H9 (cell line): Measurements from ENCODE around the gene ZNF205. TPM values are rescaled to one million over a fixed set of nuclear protein-coding genes. Genes with fewer than 3 reads are reported as not detected.

Experiments
- DNase-seq: peaks from one replicate; pipeline ENCODE4 v3.0.0-alpha.2; 2017
- H2AFZ ChIP-seq: one replicate; pipeline ENCODE4 v1.6.1; 2013; ENCODE audit warnings: mild to moderate bottlenecking, low read length, control low read depth, moderate library complexity
- H2AK5ac ChIP-seq: 2 replicates; pipeline ENCODE4 v1.6.1; 2013; ENCODE audit warnings: low read length, control low read depth, mixed read lengths; ENCODE audit not compliant: insufficient read length
- H2BK120ac ChIP-seq: one replicate; pipeline ENCODE4 v1.6.1; 2013; ENCODE audit warnings: low read depth, mild to moderate bottlenecking, low read length, control low read depth, inconsistent platforms; ENCODE audit not compliant: poor library complexity, severe bottlenecking
- H2BK12ac ChIP-seq: 2 replicates; pipeline ENCODE4 v1.6.1; 2013; ENCODE audit warnings: low read length, control low read depth, mixed read lengths, low read depth; ENCODE audit not compliant: insufficient read length
- H2BK15ac ChIP-seq: 2 replicates; pipeline ENCODE4 v1.6.1; 2013; ENCODE audit warnings: low read depth, low read length, control low read depth
- H2BK20ac ChIP-seq: one replicate; pipeline ENCODE4 v1.6.1; 2013; ENCODE audit warnings: low read depth, mild to moderate bottlenecking, low read length, control low read depth, inconsistent platforms; ENCODE audit not compliant: poor library complexity, severe bottlenecking
- H2BK5ac ChIP-seq: 2 replicates; pipeline ENCODE4 v1.6.1; 2013; ENCODE audit warnings: low read length, control low read depth, mixed read lengths; ENCODE audit not compliant: insufficient read length
- H3K14ac ChIP-seq: 2 replicates; pipeline ENCODE4 v1.6.1; 2013; ENCODE audit warnings: low read length, control low read depth; ENCODE audit not compliant: insufficient read depth
- H3K18ac ChIP-seq: 2 replicates; pipeline ENCODE4 v1.6.1; 2013; ENCODE audit warnings: low read depth, mild to moderate bottlenecking, mixed read lengths, low read length, control low read depth; ENCODE audit not compliant: insufficient read length
- H3K23ac ChIP-seq: 2 replicates; pipeline ENCODE4 v1.6.1; 2013; ENCODE audit warnings: low read length, control low read depth, mixed read lengths, low read depth; ENCODE audit not compliant: insufficient read length
- H3K23me2 ChIP-seq: 2 replicates; pipeline ENCODE4 v1.6.1; 2013; ENCODE audit warnings: low read depth, mild to moderate bottlenecking, mixed read lengths, low read length, control low read depth; ENCODE audit not compliant: insufficient read length, poor library complexity, severe bottlenecking
- H3K27ac ChIP-seq: 2 replicates; pipeline ENCODE4 v1.5.1; 2013; ENCODE audit warnings: low read length, control low read depth, mixed read lengths, low read depth; ENCODE audit not compliant: insufficient read length
- H3K27me3 ChIP-seq: 2 replicates; pipeline ENCODE4 v1.6.1; 2013; ENCODE audit warnings: low read length, control low read depth, inconsistent platforms; ENCODE audit not compliant: insufficient read depth
- H3K4ac ChIP-seq: 2 replicates; pipeline ENCODE4 v1.6.1; 2013; ENCODE audit warnings: low read depth, mild to moderate bottlenecking, control low read depth, inconsistent platforms, low read length, moderate library complexity
- H3K4me1 ChIP-seq: 2 replicates; pipeline ENCODE4 v1.6.1; 2013; ENCODE audit warnings: low read length, control low read depth, inconsistent platforms; ENCODE audit not compliant: insufficient read depth
- H3K4me2 ChIP-seq: 2 replicates; pipeline ENCODE4 v1.6.1; 2013; ENCODE audit warnings: low read length, control low read depth, mixed read lengths; ENCODE audit not compliant: insufficient read length, insufficient read depth
- H3K56ac ChIP-seq: 2 replicates; pipeline ENCODE4 v1.6.1; 2013; ENCODE audit warnings: low read depth, mild to moderate bottlenecking, mixed read lengths, low read length, control low read depth; ENCODE audit not compliant: insufficient read length
- H3K79me1 ChIP-seq: 2 replicates; pipeline ENCODE4 v1.6.1; 2013; ENCODE audit warnings: low read depth, mild to moderate bottlenecking, moderate library complexity, low read length, control low read depth, inconsistent platforms; ENCODE audit not compliant: insufficient read depth, poor library complexity, severe bottlenecking
- H3K79me2 ChIP-seq: 2 replicates; pipeline ENCODE4 v1.6.1; 2013; ENCODE audit warnings: low read length, control low read depth, inconsistent platforms; ENCODE audit not compliant: insufficient read depth
- H3K9ac ChIP-seq: 2 replicates; pipeline ENCODE4 v1.6.1; 2013; ENCODE audit warnings: low read length, control low read depth, mixed read lengths; ENCODE audit not compliant: insufficient read length; ENCODE audit errors: extremely low read depth
- H3K9me3 ChIP-seq: one replicate; pipeline ENCODE4 v1.6.1; 2013; ENCODE audit warnings: low read depth, low read length, inconsistent platforms; ENCODE audit not compliant: control insufficient read depth
- H3T11ph ChIP-seq: one replicate; pipeline ENCODE4 v1.6.1; 2013; ENCODE audit warnings: mild to moderate bottlenecking, low read length, control low read depth, inconsistent platforms
- H4K20me1 ChIP-seq: one replicate; pipeline ENCODE4 v1.6.1; 2013; ENCODE audit not compliant: control insufficient read depth, insufficient read length, insufficient read depth
- H4K5ac ChIP-seq: 2 replicates; pipeline ENCODE4 v1.6.1; 2013; ENCODE audit warnings: low read depth, mild to moderate bottlenecking, mixed read lengths, low read length, control low read depth; ENCODE audit not compliant: insufficient read length
- H4K8ac ChIP-seq: replicated peaks from 2 replicates; pipeline ENCODE4 v1.6.1; 2013; ENCODE audit warnings: low read length, control low read depth, mixed read lengths, low read depth; ENCODE audit not compliant: insufficient read length
- H4K91ac ChIP-seq: 2 replicates; pipeline ENCODE4 v1.6.1; 2013; ENCODE audit warnings: low read depth, mild to moderate bottlenecking, moderate library complexity, mixed read lengths, low read length, control low read depth; ENCODE audit not compliant: insufficient read length
- H3K27ac Mint-ChIP-seq, 3 experiments: 2 replicates in 2 of 3; 3 replicates in 1 of 3; pipeline ENCODE4 v1.8.0; 2020 to 2021; ENCODE audit warnings: mixed read lengths in 3 of 3, mild to moderate bottlenecking in 1 of 3, moderate library complexity in 1 of 3
- H3K27me3 Mint-ChIP-seq: 2 replicates; pipeline ENCODE4 v1.8.0; 2021; ENCODE audit warnings: low read depth, mild to moderate bottlenecking, moderate library complexity, mixed read lengths
- H3K36me3 Mint-ChIP-seq, 3 experiments: 2 replicates in 2 of 3; 3 replicates in 1 of 3; pipeline ENCODE4 v1.8.0; 2020 to 2021; ENCODE audit warnings: low read depth in 3 of 3, mixed read lengths in 3 of 3; ENCODE audit not compliant: insufficient read depth in 1 of 3
- H3K4me1 Mint-ChIP-seq, 2 experiments: 2 replicates each; pipeline ENCODE4 v1.8.0; 2020; ENCODE audit warnings: mixed read lengths in 2 of 2
- H3K4me3 Mint-ChIP-seq, 2 experiments: 2 replicates in 1 of 2; 3 replicates in 1 of 2; pipeline ENCODE4 v1.8.0; 2020 to 2021; ENCODE audit warnings: mild to moderate bottlenecking in 2 of 2, mixed read lengths in 2 of 2, moderate library complexity in 1 of 2
- H3K9me3 Mint-ChIP-seq, 2 experiments: 2 replicates in 1 of 2; 3 replicates in 1 of 2; pipeline ENCODE4 v1.8.0; 2020; ENCODE audit warnings: mild to moderate bottlenecking in 2 of 2, mixed read lengths in 2 of 2, moderate library complexity in 1 of 2
- WGBS: extraction: QIAGEN DNeasy Blood & Tissue Kit; methylation state at CpG from one replicate; pipeline ENCODE4 v1.1.7; 2013; ENCODE audit warnings: missing lambda C conversion rate, low lambda C conversion rate, mixed read lengths; ENCODE audit not compliant: insufficient read length; ENCODE audit errors: extremely low coverage; 5-methylcytosine and 5-hydroxymethylcytosine counted together
- total RNA-seq: library from RNA; stranded (reverse); gene quantifications from 2 replicates; pipeline ENCODE4 v1.2.1, GENCODE V29; 2021
- TF ChIP-seq, protein P1 (sequence below): fragments of 200-600 bp; sonication (generic); conservative IDR thresholded peaks from 3 replicates; pipeline ENCODE4 v1.8.0; 2021; ENCODE audit warnings: antibody characterized with exemption, mild to moderate bottlenecking

The ZNF205 gene
- total RNA-seq, 1 experiment from 2014 or later = 16.8 TPM

DNA sequence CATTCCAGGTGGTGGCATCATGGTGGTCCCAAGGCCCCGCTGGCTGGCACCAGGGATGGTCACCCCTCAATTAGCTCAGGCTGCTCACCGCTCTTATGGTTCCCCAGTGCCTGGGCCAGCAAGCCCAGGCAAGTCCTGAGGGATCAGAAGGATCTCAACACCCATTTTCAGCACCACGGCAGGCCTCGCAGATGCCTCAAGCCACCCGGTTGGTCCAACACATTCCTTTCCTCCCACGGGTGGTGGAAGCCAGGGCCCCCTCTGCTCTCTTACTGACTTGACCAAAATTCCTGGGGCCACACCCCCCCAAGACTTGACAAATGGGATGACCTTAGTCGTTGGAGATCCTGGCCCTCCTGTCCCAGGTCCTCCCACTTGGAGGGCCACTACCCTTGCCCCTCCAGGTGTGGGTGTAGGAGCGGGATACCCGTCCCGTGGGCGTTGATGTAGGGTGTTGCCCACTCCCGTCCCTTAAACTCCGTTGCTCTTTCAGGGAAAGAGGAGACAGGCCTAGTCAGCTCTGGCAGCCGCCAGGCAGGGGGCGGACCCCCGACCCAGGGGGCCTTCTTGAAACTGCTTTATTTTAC is 5.9 kb downstream of the ZNF205 start:
- Histone ChIP-seq H4K5ac (no peak overlapping the region), H3K14ac (no peak overlapping the region), H3T11ph (no peak overlapping the region), H2BK5ac (no peak overlapping the region), H3K27ac (no peak overlapping the region), H3K9me3 (no peaks in the 10 kb centered on the region), H4K8ac (no peak overlapping the region), H3K79me2 (no peaks in the 10 kb centered on the region), H4K20me1 (no peaks in the 10 kb centered on the region), H3K4me2 (no peak overlapping the region), H3K23ac (no peak overlapping the region), H3K4me1 (no peaks in the 10 kb centered on the region), H2BK15ac (no peak overlapping the region), H2AFZ (no peak overlapping the region), H2AK5ac (no peak overlapping the region), H3K27me3 (no peaks in the 10 kb centered on the region), H3K56ac (no peak overlapping the region), H2BK20ac (no peak overlapping the region), H2BK120ac (no peak overlapping the region), H3K4ac (no peak overlapping the region), H3K9ac (no peak overlapping the region), H4K91ac (no peak overlapping the region), H3K79me1 (peaks cover 2% of the 10 kb centered on the region), H2BK12ac (no peak overlapping the region), H3K18ac (no peak overlapping the region), H3K23me2 (no peaks in the 10 kb centered on the region)
- H3K27me3 Mint-ChIP-seq = no peaks in the 10 kb centered on the region; the same call in 1 of the 2 replicates
- WGBS = no CpG with 5 or more reads among the region's 16 CpGs
- no peak overlapping the region for H3K4me3 Mint-ChIP-seq
- peaks cover 14 to 45% (median 30%) of the 10 kb centered on the region in 3 experiments for H3K36me3 Mint-ChIP-seq
- peak overlapping the region in 1 of 3 experiments; percentile 44; a peak in 1 of 7 replicates for H3K27ac Mint-ChIP-seq
- TF ChIP-seq, protein P1, sequence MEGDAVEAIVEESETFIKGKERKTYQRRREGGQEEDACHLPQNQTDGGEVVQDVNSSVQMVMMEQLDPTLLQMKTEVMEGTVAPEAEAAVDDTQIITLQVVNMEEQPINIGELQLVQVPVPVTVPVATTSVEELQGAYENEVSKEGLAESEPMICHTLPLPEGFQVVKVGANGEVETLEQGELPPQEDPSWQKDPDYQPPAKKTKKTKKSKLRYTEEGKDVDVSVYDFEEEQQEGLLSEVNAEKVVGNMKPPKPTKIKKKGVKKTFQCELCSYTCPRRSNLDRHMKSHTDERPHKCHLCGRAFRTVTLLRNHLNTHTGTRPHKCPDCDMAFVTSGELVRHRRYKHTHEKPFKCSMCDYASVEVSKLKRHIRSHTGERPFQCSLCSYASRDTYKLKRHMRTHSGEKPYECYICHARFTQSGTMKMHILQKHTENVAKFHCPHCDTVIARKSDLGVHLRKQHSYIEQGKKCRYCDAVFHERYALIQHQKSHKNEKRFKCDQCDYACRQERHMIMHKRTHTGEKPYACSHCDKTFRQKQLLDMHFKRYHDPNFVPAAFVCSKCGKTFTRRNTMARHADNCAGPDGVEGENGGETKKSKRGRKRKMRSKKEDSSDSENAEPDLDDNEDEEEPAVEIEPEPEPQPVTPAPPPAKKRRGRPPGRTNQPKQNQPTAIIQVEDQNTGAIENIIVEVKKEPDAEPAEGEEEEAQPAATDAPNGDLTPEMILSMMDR = no peak
- no peaks in the 10 kb centered on the region for H3K9me3 Mint-ChIP-seq
- peaks cover 9 to 11% of the 10 kb centered on the region in 2 experiments for H3K4me1 Mint-ChIP-seq
- no peak for DNase-seq
